SKM-1 treated with dmso at 0.1 percent for 144 hours (cell line): ENCODE data around the gene UBE2L3.
"Not testable (repeated sequence)": the region's sequence is repeated elsewhere in the genome, so short reads cannot be mapped to it uniquely, and the experiment has no call there.

Experiments
- DNase-seq: peaks from one replicate; lab custom pipeline; 2025; ENCODE audit not compliant: unreplicated experiment; lab: John Stamatoyannopoulos, UW

UBE2L3 gene

GRCh38 chr22:21571679-21572078 is 4.2 kb downstream of the UBE2L3 start:
- no peak for DNase-seq

GRCh38 chr22:21573293-21573734 is 5.8 kb downstream of the UBE2L3 start:
- no peak for DNase-seq

- DNase-seq = no peak
Observed at GRCh38 chr22:21573750-21574494, 6.4 kb downstream of the UBE2L3 start.

GRCh38 chr22:21579474-21579851 is 11.9 kb downstream of the UBE2L3 start:
- no peak for DNase-seq

GRCh38 chr22:21580623-21581007 is 13.1 kb downstream of the UBE2L3 start:
- not testable (repeated sequence) for DNase-seq

GRCh38 chr22:21581009-21581713 is 13.6 kb downstream of the UBE2L3 start:
- DNase-seq = not testable (repeated sequence)

GRCh38 chr22:21582801-21583740 is 15.6 kb downstream of the UBE2L3 start:
- no peak for DNase-seq

GRCh38 chr22:21585389-21585788 is 17.9 kb downstream of the UBE2L3 start:
- no peak for DNase-seq

- no peak for DNase-seq
Observed at GRCh38 chr22:21587803-21588611, 20.5 kb downstream of the UBE2L3 start.

- no peak for DNase-seq
Observed at GRCh38 chr22:21589396-21589795, 21.9 kb downstream of the UBE2L3 start.

- no peak for DNase-seq
Observed at GRCh38 chr22:21590809-21591641, 23.5 kb downstream of the UBE2L3 start.

- DNase-seq = no peak
Observed at GRCh38 chr22:21591695-21592094, 24.2 kb downstream of the UBE2L3 start.

- no peak for DNase-seq
Observed at GRCh38 chr22:21592422-21592821, 24.9 kb downstream of the UBE2L3 start.

- DNase-seq = no peak
Observed at GRCh38 chr22:21593406-21594232, 26.1 kb downstream of the UBE2L3 start.

GRCh38 chr22:21594865-21595452 is 27.4 kb downstream of the UBE2L3 start:
- DNase-seq = no peak

- DNase-seq = not testable (repeated sequence)
Observed at GRCh38 chr22:21596356-21597135, 29.0 kb downstream of the UBE2L3 start.

GRCh38 chr22:21598302-21598701 is 30.8 kb downstream of the UBE2L3 start:
- DNase-seq = no peak
